ENCODE data around the gene DSPP. TPM values are rescaled to one million over a fixed set of nuclear protein-coding genes. Genes with fewer than 3 reads are reported as not detected.

Gene DSPP
- total RNA-seq, 1 donor from 2014 or later = not detected

- Mint-ChIP-seq H3K27me3 (ENCODE audit: unreplicated experiment) (peaks cover 3% of the 10 kb centered on the region), H3K4me3 (ENCODE audit: unreplicated experiment) (no peak overlapping the region), H3K9me3 (ENCODE audit: unreplicated experiment) (no peaks in the 10 kb centered on the region), H3K27ac (ENCODE audit: unreplicated experiment) (no peak overlapping the region), H3K36me3 (ENCODE audit: low read depth, unreplicated experiment) (no peaks in the 10 kb centered on the region), H3K4me1 (ENCODE audit: unreplicated experiment) (no peaks in the 10 kb centered on the region)
- DNase-seq (ENCODE audit: low spot score) = no peak
- TF ChIP-seq CTCF (IDR thresholded peaks at IDR 0.05; ENCODE audit: unreplicated experiment) = no peak
Measured at GRCh38 chr4:87620491-87620890, 12.2 kb downstream of the DSPP start.

- no peak overlapping the region for H3K27ac Mint-ChIP-seq (ENCODE audit: unreplicated experiment)
- H3K4me3 Mint-ChIP-seq (ENCODE audit: unreplicated experiment) = no peak overlapping the region
- no peaks in the 10 kb centered on the region for H3K9me3 Mint-ChIP-seq (ENCODE audit: unreplicated experiment)
- H3K27me3 Mint-ChIP-seq (ENCODE audit: unreplicated experiment) = no peaks in the 10 kb centered on the region
- no peak for DNase-seq (ENCODE audit: low spot score)
- no peak for TF ChIP-seq CTCF (IDR thresholded peaks at IDR 0.05; ENCODE audit: unreplicated experiment)
- H3K4me1 Mint-ChIP-seq (ENCODE audit: unreplicated experiment) = no peaks in the 10 kb centered on the region
- no peaks in the 10 kb centered on the region for H3K36me3 Mint-ChIP-seq (ENCODE audit: low read depth, unreplicated experiment)
Measured at GRCh38 chr4:87622303-87622702, 14.0 kb downstream of the DSPP start.

- no peaks in the 10 kb centered on the region for H3K27me3 Mint-ChIP-seq (ENCODE audit: unreplicated experiment)
- DNase-seq (ENCODE audit: low spot score) = no peak
- no peak for TF ChIP-seq CTCF (IDR thresholded peaks at IDR 0.05; ENCODE audit: unreplicated experiment)
- H3K4me1 Mint-ChIP-seq (ENCODE audit: unreplicated experiment) = no peaks in the 10 kb centered on the region
- H3K27ac Mint-ChIP-seq (ENCODE audit: unreplicated experiment) = no peak overlapping the region
- no peaks in the 10 kb centered on the region for H3K36me3 Mint-ChIP-seq (ENCODE audit: low read depth, unreplicated experiment)
- no peaks in the 10 kb centered on the region for H3K9me3 Mint-ChIP-seq (ENCODE audit: unreplicated experiment)
- H3K4me3 Mint-ChIP-seq (ENCODE audit: unreplicated experiment) = no peak overlapping the region
Measured at GRCh38 chr4:87624698-87625097, 16.4 kb downstream of the DSPP start.

DNA sequence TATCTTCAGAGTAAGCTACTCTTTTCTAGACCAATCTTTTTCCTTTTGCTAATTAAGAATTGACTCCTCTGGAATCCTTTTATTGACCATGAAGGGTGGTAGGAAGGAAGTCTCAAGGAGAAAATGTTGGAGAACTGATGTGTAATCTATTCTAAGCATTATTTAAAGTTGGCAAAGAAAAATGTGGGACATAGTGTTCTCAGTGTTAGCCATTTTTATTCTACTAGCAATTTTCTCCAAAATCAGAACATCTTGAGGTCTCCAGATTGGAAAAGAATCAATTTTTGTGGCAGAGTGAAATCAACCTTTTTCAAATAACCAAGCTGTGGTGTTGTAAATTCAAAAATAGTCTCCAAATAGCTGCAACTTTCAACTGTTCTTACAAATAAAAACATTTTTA is 23.3 kb downstream of the DSPP start:
- Mint-ChIP-seq H3K4me3 (ENCODE audit: unreplicated experiment) (no peak overlapping the region), H3K27ac (ENCODE audit: unreplicated experiment) (no peak overlapping the region), H3K9me3 (ENCODE audit: unreplicated experiment) (no peaks in the 10 kb centered on the region), H3K36me3 (ENCODE audit: low read depth, unreplicated experiment) (no peaks in the 10 kb centered on the region), H3K27me3 (ENCODE audit: unreplicated experiment) (no peaks in the 10 kb centered on the region), H3K4me1 (ENCODE audit: unreplicated experiment) (no peaks in the 10 kb centered on the region)
- no peak for DNase-seq (ENCODE audit: low spot score)
- no peak for TF ChIP-seq CTCF (IDR thresholded peaks at IDR 0.05; ENCODE audit: unreplicated experiment)

DNA sequence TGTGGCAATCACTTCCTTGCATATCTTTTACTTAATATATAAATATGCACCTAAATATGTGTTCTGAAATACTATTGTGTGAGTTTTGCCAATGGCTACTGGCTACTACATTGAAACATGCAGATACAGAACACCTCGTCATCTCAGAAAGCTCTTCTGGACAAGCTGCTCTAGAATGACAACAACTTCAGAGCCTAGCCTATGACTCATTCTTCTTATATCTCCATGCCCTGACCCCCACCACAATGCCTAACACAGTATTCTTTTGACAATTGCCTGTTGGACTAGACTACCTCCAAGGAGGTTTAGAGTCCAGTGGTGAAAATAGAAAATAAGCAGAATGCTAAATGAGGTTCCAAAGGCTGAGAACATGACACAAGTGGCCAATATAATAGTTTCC is 24.1 kb downstream of the DSPP start:
- Mint-ChIP-seq H3K9me3 (ENCODE audit: unreplicated experiment) (no peaks in the 10 kb centered on the region), H3K4me1 (ENCODE audit: unreplicated experiment) (no peaks in the 10 kb centered on the region), H3K27ac (ENCODE audit: unreplicated experiment) (no peak overlapping the region), H3K36me3 (ENCODE audit: low read depth, unreplicated experiment) (no peaks in the 10 kb centered on the region), H3K4me3 (ENCODE audit: unreplicated experiment) (no peak overlapping the region), H3K27me3 (ENCODE audit: unreplicated experiment) (no peaks in the 10 kb centered on the region)
- DNase-seq (ENCODE audit: low spot score) = no peak
- no peak for TF ChIP-seq CTCF (IDR thresholded peaks at IDR 0.05; ENCODE audit: unreplicated experiment)

Measured in endothelial cell (in vitro differentiated cells).